Measurements from ENCODE around the gene MRPL38.

GRCh38 chr17:75920045-75920560 is 15.4 kb upstream of the MRPL38 start:
- no peak for TF ChIP-seq CTCF (IDR thresholded peaks at IDR 0.05)
- TF ChIP-seq EP300 (IDR thresholded peaks at IDR 0.05) = no peak

Measured in suprapubic skin (tissue), 3 donors.